ENCODE results near the gene SP2. TPM values are rescaled to one million over a fixed set of nuclear protein-coding genes. Genes with fewer than 3 reads are reported as not detected.

SP2 gene
- total RNA-seq, 6 donors from 2014 or later = 7.6 to 19.4 (median 13.1) TPM

GRCh38 chr17:47955497-47956461, 59.7 kb downstream of the SP2 start:
- ATAC-seq (ENCODE audit: low FRiP score in 2 of 2) (peak; percentile 58 to 90), DNase-seq (peak in 1 of 2 donors; percentile 94)
- H3K9me3 ChIP-seq = no peaks in the 10 kb centered on the region
- H3K4me3 ChIP-seq = peak overlapping the region in 3 of 4 donors; percentile 47 to 61 (median 58)
- no peak for TF ChIP-seq CTCF (IDR thresholded peaks at IDR 0.05)
- peak in 3 of 4 donors; percentile 58 to 91 (median 76) for TF ChIP-seq EP300 (IDR thresholded peaks at IDR 0.05)
- TF ChIP-seq POLR2AphosphoS5 (IDR thresholded peaks at IDR 0.05) = peak; percentile 70 to 78
- peak in 3 of 4 donors; percentile 49 to 89 (median 54) for TF ChIP-seq POLR2A (IDR thresholded peaks at IDR 0.05)
- H3K27me3 ChIP-seq = no peaks in the 10 kb centered on the region
- peaks cover 0 to 10% (median 0%) of the 10 kb centered on the region in 4 donors for H3K36me3 ChIP-seq
- peaks cover 0 to 30% (median 20%) of the 10 kb centered on the region in 4 donors for H3K4me1 ChIP-seq
- peak overlapping the region; percentile 83 to 89 (median 85) for H3K27ac ChIP-seq
- WGBS, 2 donors = 63 to 85% methylated on average over 5 to 6 of the region's 7 CpGs

GRCh38 chr17:47956791-47957590, 61.0 kb downstream of the SP2 start:
- peak overlapping the region; percentile 83 to 89 (median 85) for H3K27ac ChIP-seq
- DNase-seq (no peak), ATAC-seq (ENCODE audit: low FRiP score in 2 of 2) (peak; percentile 19 to 28)

GRCh38 chr17:47957591-47958490, 61.8 kb downstream of the SP2 start, which contains the start of gene PRR15L:
TSS of gene PRR15L (minus strand) at chr17:47957883. CDS start at chr17:47953234, 4,649 bp downstream.
- DNase-seq = peak in 1 of 2 donors; percentile 91
- peak; percentile 42 to 81 for ATAC-seq (ENCODE audit: low FRiP score in 2 of 2)
- peak; percentile 55 to 90 for TF ChIP-seq POLR2AphosphoS5 (IDR thresholded peaks at IDR 0.05)
- no peak for TF ChIP-seq EP300 (IDR thresholded peaks at IDR 0.05)
- peak in 3 of 4 donors; percentile 52 to 91 (median 71) for TF ChIP-seq POLR2A (IDR thresholded peaks at IDR 0.05)
- TF ChIP-seq CTCF (IDR thresholded peaks at IDR 0.05) = no peak
- H3K27me3 ChIP-seq = no peaks in the 10 kb centered on the region
- H3K9me3 ChIP-seq = no peaks in the 10 kb centered on the region
- H3K4me3 ChIP-seq = peak within 1 kb of the TSS in 3 of 4 donors; percentile 47 to 61 (median 58)
- 36 to 43% methylated on average over 4 to 16 of the region's 16 CpGs for WGBS, 2 donors
- H3K27ac ChIP-seq = peak within 1 kb of the TSS; percentile 83 to 89 (median 85)
- peaks cover 0 to 3% (median 0%) of the 10 kb centered on the region in 4 donors for H3K36me3 ChIP-seq
- H3K4me1 ChIP-seq = peaks cover 0 to 12% (median 5%) of the 10 kb centered on the region in 4 donors

More at GRCh38 chr17:47956791-47957590, 61.0 kb downstream of the SP2 start:
- Histone ChIP-seq H3K4me1 (peaks cover 0 to 18% (median 8%) of the 10 kb centered on the region in 4 donors), H3K4me3 (peak overlapping the region in 3 of 4 donors; percentile 47 to 61 (median 58)), H3K27me3 (no peaks in the 10 kb centered on the region), H3K36me3 (peaks cover 0 to 3% (median 0%) of the 10 kb centered on the region in 4 donors), H3K9me3 (no peaks in the 10 kb centered on the region)
- TF ChIP-seq CTCF (IDR thresholded peaks at IDR 0.05) = no peak
- TF ChIP-seq POLR2A (IDR thresholded peaks at IDR 0.05) = no peak
- TF ChIP-seq EP300 (IDR thresholded peaks at IDR 0.05) = no peak
- TF ChIP-seq POLR2AphosphoS5 (IDR thresholded peaks at IDR 0.05) = no peak
- 54 to 56% methylated on average over 4 of the region's 4 CpGs for WGBS, 2 donors

Measured in upper lobe of left lung (tissue), 6 donors.